ENCODE results near the gene BATF2. TPM values are rescaled to one million over a fixed set of nuclear protein-coding genes. Genes with fewer than 3 reads are reported as not detected.

BATF2 gene
- total and polyA plus RNA-seq, 2 donors (not counting 3 experiments of a cell fraction or from before 2014, with no cell fraction given): 0.75 TPM

GRCh38 chr11:64999478-64999877 is 2.7 kb upstream of the BATF2 start:
- POLR2A ChIA-PET: no interaction called here
- no peaks in the 10 kb centered on the region for H3K36me3 ChIP-seq (ENCODE audit: control insufficient read depth in 2 of 2, extremely low read depth in 1 of 2, insufficient read depth in 2 of 2, low read length in 2 of 2)
- H3K4me3 ChIP-seq (replicated peaks in 1 of 3; ENCODE audit: insufficient read depth in 1 of 3, low read depth in 1 of 3, low read length in 3 of 3): no peak overlapping the region
- no peak overlapping the region for H3K4me2 ChIP-seq (ENCODE audit: insufficient read depth, low read length)
- no TSS peak for BruUV-seq (replicated peaks)
- CTCF ChIA-PET: interaction anchor here (1.2 to 4.2 kb wide), 2 partner anchors 13 to 56 kb away, joined by 3 to 40 read pairs; partner anchors contain the start of gene ARL2
- no peak overlapping the region for H2AFZ ChIP-seq (ENCODE audit: low read depth, low read length)
- dilution Hi-C loops (cut with MboI; ENCODE audit: extremely low pct_ligation_motif_present, low sequenced_read_pairs): no loop called here
- no peak overlapping the region for H3K27ac ChIP-seq (ENCODE audit: insufficient read depth, low read depth, low read length)
- H3K4me1 ChIP-seq (ENCODE audit: control insufficient read depth, extremely low read depth, insufficient read depth, low read length): no peaks in the 10 kb centered on the region
- DNase-seq (ENCODE audit: low read depth, low spot score): no peak
- no peaks in the 10 kb centered on the region for H3K79me2 ChIP-seq (ENCODE audit: control insufficient read depth, insufficient read depth, low read length)
- H3K9me3 ChIP-seq (replicated peaks; ENCODE audit: control insufficient read depth, insufficient read depth, low read length): no peaks in the 10 kb centered on the region
- intact Hi-C loops (cut with micrococcal nuclease): no loop called here
- no peaks in the 10 kb centered on the region for H3K9me1 ChIP-seq (replicated peaks; ENCODE audit: control insufficient read depth, extremely low read depth, insufficient read depth, low read length)
- no peaks in the 10 kb centered on the region for H3K27me3 ChIP-seq (ENCODE audit: control insufficient read depth in 2 of 2, insufficient read depth in 2 of 2, low read length in 2 of 2)
- TF ChIP-seq FOS (IDR thresholded peaks at IDR 0.05; ENCODE audit: borderline replicate concordance, insufficient read depth, low read length) (no peak), GATA2 (IDR thresholded peaks at IDR 0.05; ENCODE audit: insufficient read depth, insufficient read length, low read depth, low read length) (no peak), MYC (IDR thresholded peaks at IDR 0.05; ENCODE audit: low read depth, low read length) (no peak), MAX (IDR thresholded peaks at IDR 0.05; ENCODE audit: insufficient read depth, insufficient read length) (no peak), POLR2AphosphoS5 (IDR thresholded peaks at IDR 0.05; ENCODE audit: insufficient read depth, low read depth, low read length) (no peak), EZH2 (IDR thresholded peaks at IDR 0.05; ENCODE audit: borderline replicate concordance, low read depth, low read length, severe bottlenecking) (no peak), POLR2A (IDR thresholded peaks at IDR 0.05; ENCODE audit: low read depth, low read length) (no peak), JUN (IDR thresholded peaks at IDR 0.05; ENCODE audit: borderline replicate concordance, insufficient read depth, insufficient read length, low read depth) (no peak)
- TF ChIP-seq, protein P1, sequence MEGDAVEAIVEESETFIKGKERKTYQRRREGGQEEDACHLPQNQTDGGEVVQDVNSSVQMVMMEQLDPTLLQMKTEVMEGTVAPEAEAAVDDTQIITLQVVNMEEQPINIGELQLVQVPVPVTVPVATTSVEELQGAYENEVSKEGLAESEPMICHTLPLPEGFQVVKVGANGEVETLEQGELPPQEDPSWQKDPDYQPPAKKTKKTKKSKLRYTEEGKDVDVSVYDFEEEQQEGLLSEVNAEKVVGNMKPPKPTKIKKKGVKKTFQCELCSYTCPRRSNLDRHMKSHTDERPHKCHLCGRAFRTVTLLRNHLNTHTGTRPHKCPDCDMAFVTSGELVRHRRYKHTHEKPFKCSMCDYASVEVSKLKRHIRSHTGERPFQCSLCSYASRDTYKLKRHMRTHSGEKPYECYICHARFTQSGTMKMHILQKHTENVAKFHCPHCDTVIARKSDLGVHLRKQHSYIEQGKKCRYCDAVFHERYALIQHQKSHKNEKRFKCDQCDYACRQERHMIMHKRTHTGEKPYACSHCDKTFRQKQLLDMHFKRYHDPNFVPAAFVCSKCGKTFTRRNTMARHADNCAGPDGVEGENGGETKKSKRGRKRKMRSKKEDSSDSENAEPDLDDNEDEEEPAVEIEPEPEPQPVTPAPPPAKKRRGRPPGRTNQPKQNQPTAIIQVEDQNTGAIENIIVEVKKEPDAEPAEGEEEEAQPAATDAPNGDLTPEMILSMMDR (IDR thresholded peaks at IDR 0.05; ENCODE audit: extremely low read depth in 1 of 2, insufficient read depth in 1 of 2, low read depth in 1 of 2, low read length in 2 of 2): no peak
- H3K9ac ChIP-seq (replicated peaks; ENCODE audit: extremely low read depth, insufficient read depth, low read length): no peak overlapping the region
- no peak for FAIRE-seq
- no peaks in the 10 kb centered on the region for H4K20me1 ChIP-seq (replicated peaks; ENCODE audit: control insufficient read depth, extremely low read depth, insufficient read depth, low read length)
